Esophagus muscularis mucosa (tissue), 2 donors: ENCODE measurements around the gene OTUD7B.

Experiments
- POLR2A ChIP-seq: fragments of 450-650 bp; IDR thresholded peaks from one replicate; pipeline ENCODE4 v1.6.1; 2017; ENCODE audit warnings: antibody characterized with exemption, moderate library complexity, mild to moderate bottlenecking, low read depth
- POLR2AphosphoS5 ChIP-seq, 2 donors: sonication (generic); formaldehyde crosslinking; IDR thresholded peaks; one replicate each; pipeline ENCODE4 v1.6.1; 2017; ENCODE audit warnings: antibody characterized with exemption in 2 of 2

- TF ChIP-seq POLR2A (no peak), POLR2AphosphoS5 (IDR thresholded peaks at IDR 0.05) (no peak)
Measured at GRCh38 chr1:150028322-150028721, 17.8 kb upstream of the OTUD7B start.
